HepG2 (cell line): ENCODE results near the gene PDGFA. TPM values are rescaled to one million over a fixed set of nuclear protein-coding genes. Genes with fewer than 3 reads are reported as not detected.

Experiments
- BORCS8-MEF2B ChIP-seq: sonication (generic); formaldehyde crosslinking; IDR thresholded peaks from 2 replicates; pipeline ENCODE4 v1.8.0; 2022; ENCODE audit warnings: mild to moderate bottlenecking, missing genetic modification reagents
- CCDC6 ChIP-seq: sonication (generic); formaldehyde crosslinking; IDR thresholded peaks from 2 replicates; pipeline ENCODE4 v1.8.1; 2022; ENCODE audit warnings: mild to moderate bottlenecking, missing genetic modification reagents, moderate library complexity
- FOSL2 ChIP-seq: sonication (generic); formaldehyde crosslinking; IDR thresholded peaks from 2 replicates; pipeline ENCODE4 v1.4.0; 2020; ENCODE audit warnings: missing genetic modification reagents
- MATR3 ChIP-seq: sonication (generic); formaldehyde crosslinking; IDR thresholded peaks from 2 replicates; pipeline ENCODE4 v1.4.0; 2020; ENCODE audit warnings: missing genetic modification reagents
- MNT ChIP-seq: fragments of 450-650 bp; IDR thresholded peaks from 2 replicates; pipeline ENCODE4 v1.6.1; 2016
- NRL ChIP-seq: sonication (generic); formaldehyde crosslinking; IDR thresholded peaks from 2 replicates; pipeline ENCODE4 v1.5.0; 2020; ENCODE audit warnings: missing genetic modification reagents, mild to moderate bottlenecking, moderate library complexity, borderline replicate concordance
- ZNF263 ChIP-seq: sonication (generic); formaldehyde crosslinking; IDR thresholded peaks from 2 replicates; pipeline ENCODE4 v1.4.0; 2020; ENCODE audit warnings: missing genetic modification reagents
- ZNF607 ChIP-seq: sonication (generic); formaldehyde crosslinking; IDR thresholded peaks from 2 replicates; pipeline ENCODE4 v1.5.1; 2020; ENCODE audit warnings: missing genetic modification reagents, mild to moderate bottlenecking, borderline replicate concordance
- ZNF629 ChIP-seq: sonication (generic); formaldehyde crosslinking; conservative IDR thresholded peaks from 2 replicates; pipeline ENCODE4 v1.5.0; 2020; ENCODE audit warnings: missing genetic modification reagents
- ZNF883 ChIP-seq: sonication (generic); formaldehyde crosslinking; IDR thresholded peaks from 2 replicates; pipeline ENCODE4 v1.5.1; 2020; ENCODE audit warnings: mild to moderate bottlenecking, missing genetic modification reagents; ENCODE audit errors: not compliant biosample characterization
- ZSCAN25 ChIP-seq: sonication (generic); formaldehyde crosslinking; IDR thresholded peaks from 2 replicates; pipeline ENCODE4 v1.8.0; 2022; ENCODE audit warnings: mild to moderate bottlenecking, missing genetic modification reagents
- polyA plus RNA-seq, 8 experiments: library from polyadenylated mRNA; depleted of rRNA in 3 of 8; stranded (reverse) in 7 of 8; unstranded in 1 of 8; fragments of >200 nt; fragmentation: Illumina TruSeq in 4 of 8; extraction: Trizol in 4 of 8; gene quantifications; 2 replicates each; pipeline versions ENCODE4 v1.2.1 to v1.2.3, GENCODE V29; 2011 to 2016; ENCODE audit warnings: low read depth in 4 of 8, missing spikeins in 1 of 8, mixed read lengths in 1 of 8; ENCODE audit not compliant: insufficient read depth in 1 of 8
- total RNA-seq, 5 experiments: library from RNA; depleted of rRNA; stranded (reverse); fragments of >200 nt; fragmentation: Illumina TruSeq; extraction: Trizol; gene quantifications; 2 replicates each; pipeline ENCODE4 v1.2.3, GENCODE V29; 2016; ENCODE audit warnings: low read depth in 1 of 5
- TF ChIP-seq, protein P1 (sequence below): sonication (generic); formaldehyde crosslinking; IDR thresholded peaks from 2 replicates; pipeline ENCODE4 v1.5.1; 2020; ENCODE audit warnings: missing genetic modification reagents, mild to moderate bottlenecking, borderline replicate concordance
- TF ChIP-seq, protein P2 (sequence below): sonication (generic); formaldehyde crosslinking; IDR thresholded peaks from 2 replicates; pipeline ENCODE4 v1.4.0; 2020; ENCODE audit warnings: missing genetic modification reagents
- TF ChIP-seq, protein P3 (sequence below): sonication (generic); formaldehyde crosslinking; IDR thresholded peaks from 2 replicates; pipeline ENCODE4 v1.5.0; 2020; ENCODE audit warnings: mild to moderate bottlenecking, missing genetic modification reagents, borderline replicate concordance

The PDGFA gene
- total and polyA plus RNA-seq, 2 of the 13 experiments (the other 11 are each of a cell fraction or from before 2014, with no cell fraction given), result 1.5 to 3.4 TPM

- TF ChIP-seq, protein P1, sequence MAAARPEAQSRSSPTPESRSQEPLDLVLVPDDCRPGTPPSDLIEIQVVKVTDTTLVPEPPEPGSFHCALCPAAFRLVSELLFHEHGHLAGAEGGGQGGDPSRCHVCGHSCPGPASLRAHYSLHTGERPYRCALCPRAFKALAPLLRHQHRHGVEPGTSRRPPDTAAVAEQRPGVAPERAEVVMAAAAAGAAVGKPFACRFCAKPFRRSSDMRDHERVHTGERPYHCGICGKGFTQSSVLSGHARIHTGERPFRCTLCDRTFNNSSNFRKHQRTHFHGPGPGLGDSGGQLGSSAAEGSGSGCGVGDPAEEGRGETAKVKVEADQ (CRISPR knock-in tag), result no peak
- TF ChIP-seq MNT (no peak), MATR3 (no peak), ZNF883 (CRISPR knock-in tag) (no peak), ZNF263 (CRISPR knock-in tag) (peak; percentile 47; the same call in 1 of the 2 replicates), BORCS8-MEF2B (CRISPR knock-in tag) (no peak), ZNF629 (CRISPR knock-in tag) (no peak), ZSCAN25 (CRISPR knock-in tag) (no peak), CCDC6 (CRISPR knock-in tag) (no peak), ZNF607 (no peak), NRL (no peak), FOSL2 (CRISPR knock-in tag) (peak; percentile 40; the same call in 1 of the 2 replicates)
- TF ChIP-seq, protein P2, sequence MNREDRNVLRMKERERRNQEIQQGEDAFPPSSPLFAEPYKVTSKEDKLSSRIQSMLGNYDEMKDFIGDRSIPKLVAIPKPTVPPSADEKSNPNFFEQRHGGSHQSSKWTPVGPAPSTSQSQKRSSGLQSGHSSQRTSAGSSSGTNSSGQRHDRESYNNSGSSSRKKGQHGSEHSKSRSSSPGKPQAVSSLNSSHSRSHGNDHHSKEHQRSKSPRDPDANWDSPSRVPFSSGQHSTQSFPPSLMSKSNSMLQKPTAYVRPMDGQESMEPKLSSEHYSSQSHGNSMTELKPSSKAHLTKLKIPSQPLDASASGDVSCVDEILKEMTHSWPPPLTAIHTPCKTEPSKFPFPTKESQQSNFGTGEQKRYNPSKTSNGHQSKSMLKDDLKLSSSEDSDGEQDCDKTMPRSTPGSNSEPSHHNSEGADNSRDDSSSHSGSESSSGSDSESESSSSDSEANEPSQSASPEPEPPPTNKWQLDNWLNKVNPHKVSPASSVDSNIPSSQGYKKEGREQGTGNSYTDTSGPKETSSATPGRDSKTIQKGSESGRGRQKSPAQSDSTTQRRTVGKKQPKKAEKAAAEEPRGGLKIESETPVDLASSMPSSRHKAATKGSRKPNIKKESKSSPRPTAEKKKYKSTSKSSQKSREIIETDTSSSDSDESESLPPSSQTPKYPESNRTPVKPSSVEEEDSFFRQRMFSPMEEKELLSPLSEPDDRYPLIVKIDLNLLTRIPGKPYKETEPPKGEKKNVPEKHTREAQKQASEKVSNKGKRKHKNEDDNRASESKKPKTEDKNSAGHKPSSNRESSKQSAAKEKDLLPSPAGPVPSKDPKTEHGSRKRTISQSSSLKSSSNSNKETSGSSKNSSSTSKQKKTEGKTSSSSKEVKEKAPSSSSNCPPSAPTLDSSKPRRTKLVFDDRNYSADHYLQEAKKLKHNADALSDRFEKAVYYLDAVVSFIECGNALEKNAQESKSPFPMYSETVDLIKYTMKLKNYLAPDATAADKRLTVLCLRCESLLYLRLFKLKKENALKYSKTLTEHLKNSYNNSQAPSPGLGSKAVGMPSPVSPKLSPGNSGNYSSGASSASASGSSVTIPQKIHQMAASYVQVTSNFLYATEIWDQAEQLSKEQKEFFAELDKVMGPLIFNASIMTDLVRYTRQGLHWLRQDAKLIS (CRISPR knock-in tag), result no peak
- TF ChIP-seq, protein P3, sequence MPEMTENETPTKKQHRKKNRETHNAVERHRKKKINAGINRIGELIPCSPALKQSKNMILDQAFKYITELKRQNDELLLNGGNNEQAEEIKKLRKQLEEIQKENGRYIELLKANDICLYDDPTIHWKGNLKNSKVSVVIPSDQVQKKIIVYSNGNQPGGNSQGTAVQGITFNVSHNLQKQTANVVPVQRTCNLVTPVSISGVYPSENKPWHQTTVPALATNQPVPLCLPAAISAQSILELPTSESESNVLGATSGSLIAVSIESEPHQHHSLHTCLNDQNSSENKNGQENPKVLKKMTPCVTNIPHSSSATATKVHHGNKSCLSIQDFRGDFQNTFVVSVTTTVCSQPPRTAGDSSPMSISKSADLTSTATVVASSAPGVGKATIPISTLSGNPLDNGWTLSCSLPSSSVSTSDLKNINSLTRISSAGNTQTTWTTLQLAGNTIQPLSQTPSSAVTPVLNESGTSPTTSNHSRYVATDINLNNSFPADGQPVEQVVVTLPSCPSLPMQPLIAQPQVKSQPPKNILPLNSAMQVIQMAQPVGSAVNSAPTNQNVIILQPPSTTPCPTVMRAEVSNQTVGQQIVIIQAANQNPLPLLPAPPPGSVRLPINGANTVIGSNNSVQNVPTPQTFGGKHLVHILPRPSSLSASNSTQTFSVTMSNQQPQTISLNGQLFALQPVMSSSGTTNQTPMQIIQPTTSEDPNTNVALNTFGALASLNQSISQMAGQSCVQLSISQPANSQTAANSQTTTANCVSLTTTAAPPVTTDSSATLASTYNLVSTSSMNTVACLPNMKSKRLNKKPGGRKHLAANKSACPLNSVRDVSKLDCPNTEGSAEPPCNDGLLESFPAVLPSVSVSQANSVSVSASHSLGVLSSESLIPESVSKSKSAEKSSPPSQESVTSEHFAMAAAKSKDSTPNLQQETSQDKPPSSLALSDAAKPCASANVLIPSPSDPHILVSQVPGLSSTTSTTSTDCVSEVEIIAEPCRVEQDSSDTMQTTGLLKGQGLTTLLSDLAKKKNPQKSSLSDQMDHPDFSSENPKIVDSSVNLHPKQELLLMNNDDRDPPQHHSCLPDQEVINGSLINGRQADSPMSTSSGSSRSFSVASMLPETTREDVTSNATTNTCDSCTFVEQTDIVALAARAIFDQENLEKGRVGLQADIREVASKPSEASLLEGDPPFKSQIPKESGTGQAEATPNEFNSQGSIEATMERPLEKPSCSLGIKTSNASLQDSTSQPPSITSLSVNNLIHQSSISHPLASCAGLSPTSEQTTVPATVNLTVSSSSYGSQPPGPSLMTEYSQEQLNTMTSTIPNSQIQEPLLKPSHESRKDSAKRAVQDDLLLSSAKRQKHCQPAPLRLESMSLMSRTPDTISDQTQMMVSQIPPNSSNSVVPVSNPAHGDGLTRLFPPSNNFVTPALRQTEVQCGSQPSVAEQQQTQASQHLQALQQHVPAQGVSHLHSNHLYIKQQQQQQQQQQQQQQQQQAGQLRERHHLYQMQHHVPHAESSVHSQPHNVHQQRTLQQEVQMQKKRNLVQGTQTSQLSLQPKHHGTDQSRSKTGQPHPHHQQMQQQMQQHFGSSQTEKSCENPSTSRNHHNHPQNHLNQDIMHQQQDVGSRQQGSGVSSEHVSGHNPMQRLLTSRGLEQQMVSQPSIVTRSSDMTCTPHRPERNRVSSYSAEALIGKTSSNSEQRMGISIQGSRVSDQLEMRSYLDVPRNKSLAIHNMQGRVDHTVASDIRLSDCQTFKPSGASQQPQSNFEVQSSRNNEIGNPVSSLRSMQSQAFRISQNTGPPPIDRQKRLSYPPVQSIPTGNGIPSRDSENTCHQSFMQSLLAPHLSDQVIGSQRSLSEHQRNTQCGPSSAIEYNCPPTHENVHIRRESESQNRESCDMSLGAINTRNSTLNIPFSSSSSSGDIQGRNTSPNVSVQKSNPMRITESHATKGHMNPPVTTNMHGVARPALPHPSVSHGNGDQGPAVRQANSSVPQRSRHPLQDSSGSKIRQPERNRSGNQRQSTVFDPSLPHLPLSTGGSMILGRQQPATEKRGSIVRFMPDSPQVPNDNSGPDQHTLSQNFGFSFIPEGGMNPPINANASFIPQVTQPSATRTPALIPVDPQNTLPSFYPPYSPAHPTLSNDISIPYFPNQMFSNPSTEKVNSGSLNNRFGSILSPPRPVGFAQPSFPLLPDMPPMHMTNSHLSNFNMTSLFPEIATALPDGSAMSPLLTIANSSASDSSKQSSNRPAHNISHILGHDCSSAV (CRISPR knock-in tag), result no peak
Measured at GRCh38 chr7:516606-517456, 2.8 kb downstream of the PDGFA start (continued).
